GM18907 (cell line): ENCODE results near the gene DEPP1.

ENCODE experiments used
- ATAC-seq: cut with Tn5 transposase; IDR thresholded peaks from one replicate; pipeline ENCODE4 v1.9.1; 2021; ENCODE audit warnings: mild to moderate bottlenecking, moderate library complexity; ENCODE audit not compliant: unreplicated experiment

Gene DEPP1

DNA sequence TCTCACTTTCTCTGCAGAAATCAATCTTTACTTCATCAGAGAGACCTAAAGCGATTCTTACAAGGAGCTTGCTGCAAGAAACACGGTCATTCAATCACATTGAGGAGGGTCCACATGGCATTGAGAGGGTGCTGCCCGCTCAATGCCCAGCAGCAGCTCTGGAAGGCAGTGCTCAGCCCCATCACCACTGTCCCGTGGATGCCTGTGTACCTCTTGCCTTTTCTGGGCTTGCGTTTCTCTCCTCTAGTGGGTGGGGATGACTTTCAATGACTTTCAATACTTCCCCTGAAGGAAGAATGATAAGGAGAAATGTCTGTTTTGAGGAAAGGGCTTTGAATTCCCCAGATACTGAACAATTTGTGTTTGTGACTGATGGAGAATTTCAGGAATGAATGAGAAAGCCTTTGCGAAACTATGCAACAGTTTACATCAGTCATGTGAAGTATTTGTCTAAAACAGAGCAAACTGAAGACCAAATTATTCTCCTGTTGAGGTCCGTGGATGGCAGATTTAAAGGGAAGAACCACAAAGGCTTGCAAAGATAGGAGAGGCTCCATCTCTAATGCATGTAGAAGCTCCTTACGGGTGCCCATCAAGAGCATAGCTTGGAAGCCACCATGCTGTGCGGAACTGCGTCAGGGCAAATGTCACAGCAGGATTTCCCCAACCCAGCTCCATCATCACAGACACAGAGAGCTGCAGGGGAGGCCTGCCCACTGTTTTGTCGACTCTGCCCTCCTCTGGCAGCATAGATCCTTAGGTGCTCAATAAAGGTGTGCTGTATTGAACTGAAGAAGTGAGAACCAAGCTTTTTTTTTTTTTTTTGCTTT, 15.5 kb upstream of the DEPP1 start:
- no peak for ATAC-seq

DNA sequence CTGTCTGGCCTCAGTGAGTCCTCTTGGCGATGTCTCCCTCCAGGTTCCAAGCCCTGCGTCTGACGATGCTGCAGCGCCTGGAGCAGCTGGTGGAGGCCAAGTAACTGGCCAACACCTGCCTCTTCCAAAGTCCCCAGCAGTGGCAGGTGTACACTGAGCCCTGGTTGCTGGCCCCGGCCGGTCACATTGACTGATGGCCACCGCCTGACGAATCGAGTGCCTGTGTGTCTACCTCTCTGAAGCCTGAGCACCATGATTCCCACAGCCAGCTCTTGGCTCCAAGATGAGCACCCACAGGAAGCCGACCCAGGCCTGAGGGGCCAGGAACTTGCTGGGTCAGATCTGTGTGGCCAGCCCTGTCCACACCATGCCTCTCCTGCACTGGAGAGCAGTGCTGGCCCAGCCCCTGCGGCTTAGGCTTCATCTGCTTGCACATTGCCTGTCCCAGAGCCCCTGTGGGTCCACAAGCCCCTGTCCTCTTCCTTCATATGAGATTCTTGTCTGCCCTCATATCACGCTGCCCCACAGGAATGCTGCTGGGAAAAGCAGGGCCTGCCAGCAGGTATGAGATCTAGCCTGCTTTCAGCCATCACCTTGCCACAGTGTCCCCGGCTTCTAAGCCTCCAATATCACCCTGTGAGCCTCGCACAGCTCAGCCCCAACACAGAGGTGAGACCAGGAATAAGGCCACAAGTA, 14.8 kb upstream of the DEPP1 start:
- no peak for ATAC-seq

GRCh38 chr10:44992732-44993225, 14.2 kb upstream of the DEPP1 start:
- ATAC-seq: no peak

GRCh38 chr10:44992070-44992731, 13.6 kb upstream of the DEPP1 start:
- no peak for ATAC-seq

DNA sequence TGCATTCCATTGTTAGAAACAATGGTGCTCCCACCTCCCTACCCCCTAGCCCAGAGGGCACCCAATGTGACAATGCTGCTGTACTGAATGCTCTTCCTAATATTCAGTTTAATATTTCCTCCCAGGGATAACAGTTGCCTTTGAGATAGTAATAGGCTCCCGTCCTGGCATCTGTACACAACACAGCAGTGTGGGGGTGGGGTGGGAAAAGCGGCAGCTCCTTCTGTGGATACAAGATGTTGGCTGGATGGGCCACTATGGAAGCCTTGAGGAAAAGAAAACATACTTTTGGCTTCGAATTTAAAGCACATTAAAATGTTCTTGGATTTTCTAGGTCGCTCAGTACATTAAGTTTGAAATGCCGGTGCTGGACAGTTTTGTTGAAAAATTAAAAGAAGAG, 13.0 kb upstream of the DEPP1 start:
- no peak for ATAC-seq

GRCh38 chr10:44990965-44991364, 12.4 kb upstream of the DEPP1 start:
- no peak for ATAC-seq

GRCh38 chr10:44990302-44990655, 11.7 kb upstream of the DEPP1 start:
- ATAC-seq: no peak

DNA sequence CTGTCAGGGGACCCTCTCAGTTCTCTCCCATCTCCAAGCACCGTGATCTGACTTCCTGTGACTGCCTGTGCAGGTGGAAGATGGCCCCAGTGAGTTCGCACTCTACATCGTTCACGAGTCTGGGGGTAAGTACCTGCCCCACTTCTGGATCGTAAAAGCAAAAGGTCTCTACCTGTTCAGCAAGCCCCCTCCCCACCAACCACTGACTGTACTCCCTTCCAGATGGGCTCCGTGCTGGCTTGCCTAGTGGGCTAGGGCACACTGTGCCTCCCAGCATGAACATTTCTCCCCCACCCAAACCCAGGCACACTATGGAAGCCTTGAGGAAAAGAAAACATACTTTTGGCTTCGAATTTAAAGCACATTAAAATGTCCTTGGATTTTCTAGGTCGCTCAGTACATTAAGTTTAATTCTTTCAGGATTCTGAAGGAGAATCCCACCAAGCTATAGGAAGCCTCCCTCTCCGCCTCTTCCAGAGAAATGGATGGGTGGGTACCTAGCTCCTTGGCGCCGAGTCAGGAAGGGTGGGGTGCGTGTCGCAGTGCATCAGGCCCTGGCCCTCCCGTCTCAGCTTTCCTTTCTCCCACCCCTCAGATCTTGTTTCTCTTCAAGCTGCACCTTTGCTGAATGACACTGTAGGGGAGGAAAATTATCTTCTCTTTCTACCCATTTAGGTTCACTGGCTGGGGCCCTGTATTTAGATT, 11.1 kb upstream of the DEPP1 start:
- no peak for ATAC-seq

- no peak for ATAC-seq
Measured at GRCh38 chr10:44988957-44989585, 10.5 kb upstream of the DEPP1 start.

GRCh38 chr10:44986670-44987069, 8.1 kb upstream of the DEPP1 start:
- ATAC-seq: no peak

DNA sequence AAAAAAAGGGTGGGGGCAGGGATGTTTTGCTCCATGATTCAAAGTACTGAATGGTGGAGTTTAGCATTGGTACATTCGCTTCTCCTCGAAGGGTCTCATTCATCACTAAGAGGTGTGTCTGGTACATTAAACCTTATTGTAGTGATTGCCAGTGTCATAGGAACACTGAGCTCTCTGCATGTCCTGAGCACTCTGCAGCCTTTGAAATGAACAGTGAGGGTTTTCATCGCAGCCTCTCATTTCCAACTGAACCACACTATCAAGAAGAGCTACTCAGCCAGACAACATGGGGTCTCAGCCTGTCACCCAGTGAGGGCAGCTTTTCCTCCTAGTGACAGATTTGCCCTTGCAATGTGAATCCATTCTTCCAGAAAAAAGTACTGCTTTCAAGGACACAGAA, 7.6 kb upstream of the DEPP1 start:
- ATAC-seq: no peak

GRCh38 chr10:44985175-44985681, 6.6 kb upstream of the DEPP1 start:
- ATAC-seq: no peak

- ATAC-seq: no peak
Measured at GRCh38 chr10:44984671-44985101, 6.1 kb upstream of the DEPP1 start.

- ATAC-seq: no peak
Measured at GRCh38 chr10:44983895-44984278, 5.3 kb upstream of the DEPP1 start.

GRCh38 chr10:44983066-44983894, 4.7 kb upstream of the DEPP1 start:
- no peak for ATAC-seq

DNA sequence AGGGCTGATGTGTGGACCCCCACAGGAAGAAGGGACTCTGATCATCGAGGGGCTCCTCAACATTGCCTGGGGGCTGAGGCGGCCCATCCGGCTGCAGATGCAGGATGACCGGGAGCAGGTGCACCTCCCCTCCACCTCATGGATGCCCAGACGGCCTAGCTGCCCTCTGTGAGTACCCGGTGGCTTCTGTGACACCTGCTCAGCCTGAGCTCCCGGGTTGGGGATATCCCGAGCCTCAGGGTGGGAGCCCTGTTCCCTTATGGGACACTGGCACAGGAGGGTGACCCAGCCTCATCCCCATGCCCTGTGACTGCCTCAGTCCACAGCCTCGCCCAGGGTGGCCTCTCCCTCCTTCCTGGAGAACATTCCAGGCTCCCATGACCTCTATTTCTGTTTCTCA, 3.9 kb upstream of the DEPP1 start:
- ATAC-seq: no peak

- no peak for ATAC-seq
Measured at GRCh38 chr10:44982114-44982460, 3.5 kb upstream of the DEPP1 start.

- ATAC-seq: peak; percentile 59
Measured at GRCh38 chr10:44981172-44982113, 2.8 kb upstream of the DEPP1 start.
